ENCODE data around the gene LSM14A. TPM values are rescaled to one million over a fixed set of nuclear protein-coding genes. Genes with fewer than 3 reads are reported as not detected.

LSM14A gene
- polyA plus RNA-seq, 2 of the 4 experiments (the other 2 are of a cell fraction): 241 to 264 TPM

GRCh38 chr19:34236035-34236987 is 64.0 kb downstream of the LSM14A start:
- CTCF ChIA-PET: interaction anchor here (0.6 to 12.6 kb wide), 7 partner anchors 12 to 458 kb away, joined by 3 to 173 read pairs (median 3); no protein-coding TSS in a partner anchor
- Histone ChIP-seq H3K27ac (no peak overlapping the region), H3K4me2 (no peak overlapping the region), H3K4me3 (no peak overlapping the region), H3K9me3 (no peaks in the 10 kb centered on the region), H3K4me1 (peaks cover 22% of the 10 kb centered on the region)
- 92% methylated on average over 18 of the region's 18 CpGs for WGBS (ENCODE audit: missing lambda C conversion rate)
- POLR2A ChIA-PET: interaction anchor here (0.6 kb wide), 1 partner anchor 80 kb away, joined by 3 read pairs; no protein-coding TSS in a partner anchor
- peak; percentile 51 for FAIRE-seq
- no peak for TF ChIP-seq SMC3 (IDR thresholded peaks at IDR 0.05)
- no peak for TF ChIP-seq ATOH8 (CRISPR knock-in tag; IDR thresholded peaks at IDR 0.05; ENCODE audit: low read depth)
- TF ChIP-seq KDM5A (IDR thresholded peaks at IDR 0.05): no peak
- TF ChIP-seq ZFP36 (IDR thresholded peaks at IDR 0.05; ENCODE audit: borderline replicate concordance, partially characterized antibody): no peak
- no peak for TF ChIP-seq HDAC2 (IDR thresholded peaks at IDR 0.05)
- TF ChIP-seq ESRRA (IDR thresholded peaks at IDR 0.05; ENCODE audit: borderline replicate concordance, low read length): no peak
- no peak for TF ChIP-seq SREBF2 (IDR thresholded peaks at IDR 0.05)
- TF ChIP-seq FOSL2 (IDR thresholded peaks at IDR 0.05): no peak
- no peak for TF ChIP-seq FOSL2 (CRISPR knock-in tag; IDR thresholded peaks at IDR 0.05)
- TF ChIP-seq JUNB (IDR thresholded peaks at IDR 0.05): no peak
- no peak for TF ChIP-seq ZC3H11A (IDR thresholded peaks at IDR 0.05)
- TF ChIP-seq ZNF302 (CRISPR knock-in tag; IDR thresholded peaks at IDR 0.05): no peak
- no peak for TF ChIP-seq POLR2A (IDR thresholded peaks at IDR 0.05; ENCODE audit: low read length)
- TF ChIP-seq PBX3 (IDR thresholded peaks at IDR 0.05): no peak
- TF ChIP-seq MYC (IDR thresholded peaks at IDR 0.05; ENCODE audit: borderline replicate concordance, low read length): no peak
- TF ChIP-seq RFX5 (IDR thresholded peaks at IDR 0.05): no peak
- no peak for TF ChIP-seq PHF8 (IDR thresholded peaks at IDR 0.05; ENCODE audit: borderline replicate concordance, low read depth)
- DNase-seq (ENCODE audit: low read depth in 1 of 2, low spot score in 1 of 2): no peak
- no peak for ATAC-seq

DNA sequence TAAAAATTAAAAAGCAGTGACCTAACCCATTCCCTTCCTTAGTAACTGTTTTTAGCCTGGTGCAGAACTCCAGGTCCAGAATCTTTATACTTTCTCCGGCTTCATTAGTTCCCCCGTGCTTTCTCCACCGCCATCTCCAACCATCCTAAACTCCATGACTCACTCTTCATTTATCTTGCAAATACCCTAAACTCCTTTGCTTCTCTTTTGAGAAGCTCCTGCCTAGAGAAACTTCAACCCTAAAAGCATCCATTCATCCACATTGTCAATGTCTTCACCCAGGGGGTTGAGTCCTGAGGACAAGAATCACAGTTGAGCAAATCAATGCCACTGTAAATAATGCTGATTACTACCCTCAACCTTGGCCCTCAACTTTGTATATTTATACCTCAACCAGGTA is 65.0 kb downstream of the LSM14A start:
- CTCF ChIA-PET: interaction anchor here (0.6 to 12.6 kb wide), 7 partner anchors 9 to 459 kb away, joined by 3 to 173 read pairs (median 4); no protein-coding TSS in a partner anchor
- no peak for FAIRE-seq
- 91% methylated on average over 3 of the region's 3 CpGs for WGBS (ENCODE audit: missing lambda C conversion rate)

DNA sequence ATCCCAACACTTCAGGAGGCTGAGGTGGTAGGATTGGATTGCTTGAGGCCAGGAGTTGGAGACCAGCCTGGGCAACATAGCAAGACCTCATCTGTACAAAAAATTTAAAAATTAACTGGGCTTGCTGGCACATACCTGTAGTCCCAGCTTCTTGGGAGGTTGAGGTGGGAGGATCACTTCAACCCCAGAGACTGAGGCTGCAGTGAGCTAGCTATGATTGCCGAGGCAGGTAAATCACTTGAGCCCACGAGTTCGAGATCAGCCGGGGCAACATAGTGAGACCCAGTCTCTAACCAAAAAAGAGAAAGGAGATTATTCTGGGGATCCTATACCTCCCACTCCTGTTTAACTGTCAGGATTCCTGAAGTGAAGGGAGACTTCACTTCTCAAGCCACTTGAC is 65.6 kb downstream of the LSM14A start:
- ATAC-seq (no peak), DNase-seq (ENCODE audit: low read depth in 1 of 2, low spot score in 1 of 2) (no peak), FAIRE-seq (no peak)
- Histone ChIP-seq H3K9me3 (no peaks in the 10 kb centered on the region), H3K27ac (no peak overlapping the region), H3K4me2 (no peak overlapping the region), H3K4me1 (peaks cover 8% of the 10 kb centered on the region), H3K4me3 (no peak overlapping the region)
- CTCF ChIA-PET: interaction anchor here (0.6 to 12.6 kb wide), 5 partner anchors 9 to 1097 kb away, joined by 3 to 173 read pairs (median 4); no protein-coding TSS in a partner anchor
- POLR2A ChIA-PET: no interaction called here
- TF ChIP-seq FOXS1 (CRISPR knock-in tag; IDR thresholded peaks at IDR 0.05): no peak
- TF ChIP-seq CEBPB (IDR thresholded peaks at IDR 0.05): no peak
- TF ChIP-seq, protein P1, sequence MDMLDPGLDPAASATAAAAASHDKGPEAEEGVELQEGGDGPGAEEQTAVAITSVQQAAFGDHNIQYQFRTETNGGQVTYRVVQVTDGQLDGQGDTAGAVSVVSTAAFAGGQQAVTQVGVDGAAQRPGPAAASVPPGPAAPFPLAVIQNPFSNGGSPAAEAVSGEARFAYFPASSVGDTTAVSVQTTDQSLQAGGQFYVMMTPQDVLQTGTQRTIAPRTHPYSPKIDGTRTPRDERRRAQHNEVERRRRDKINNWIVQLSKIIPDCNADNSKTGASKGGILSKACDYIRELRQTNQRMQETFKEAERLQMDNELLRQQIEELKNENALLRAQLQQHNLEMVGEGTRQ (IDR thresholded peaks at IDR 0.05): no peak
- TF ChIP-seq ZSCAN20 (CRISPR knock-in tag; IDR thresholded peaks at IDR 0.05): no peak
- TF ChIP-seq TP53 (CRISPR knock-in tag; IDR thresholded peaks at IDR 0.05): no peak
- no peak for TF ChIP-seq POLR2AphosphoS2 (conservative IDR thresholded peaks at IDR 0.05; ENCODE audit: low read length)
- 95% methylated on average over 4 of the region's 4 CpGs for WGBS (ENCODE audit: missing lambda C conversion rate)

More for the DNA sequence above, 65.0 kb downstream of the LSM14A start:
- POLR2A ChIA-PET: no interaction called here
- no peak overlapping the region for H3K4me3 ChIP-seq
- no peak for ATAC-seq
- no peaks in the 10 kb centered on the region for H3K9me3 ChIP-seq
- TF ChIP-seq MAZ (IDR thresholded peaks at IDR 0.05; ENCODE audit: borderline replicate concordance, low read depth, low read length): no peak
- TF ChIP-seq EHF (CRISPR knock-in tag; IDR thresholded peaks at IDR 0.05): no peak
- TF ChIP-seq HES2 (IDR thresholded peaks at IDR 0.05): no peak
- no peak overlapping the region for H3K27ac ChIP-seq
- peaks cover 14% of the 10 kb centered on the region for H3K4me1 ChIP-seq
- no peak for DNase-seq (ENCODE audit: low read depth in 1 of 2, low spot score in 1 of 2)
- H3K4me2 ChIP-seq: no peak overlapping the region

Data from A549 (cell line).